HS-5 (cell line): ENCODE data around the gene SLC16A12.

Experiments
- DNase-seq: peaks from one replicate; pipeline ENCODE4 v3.0.0-alpha.2; 2012; ENCODE audit warnings: low read depth

The SLC16A12 gene

DNA sequence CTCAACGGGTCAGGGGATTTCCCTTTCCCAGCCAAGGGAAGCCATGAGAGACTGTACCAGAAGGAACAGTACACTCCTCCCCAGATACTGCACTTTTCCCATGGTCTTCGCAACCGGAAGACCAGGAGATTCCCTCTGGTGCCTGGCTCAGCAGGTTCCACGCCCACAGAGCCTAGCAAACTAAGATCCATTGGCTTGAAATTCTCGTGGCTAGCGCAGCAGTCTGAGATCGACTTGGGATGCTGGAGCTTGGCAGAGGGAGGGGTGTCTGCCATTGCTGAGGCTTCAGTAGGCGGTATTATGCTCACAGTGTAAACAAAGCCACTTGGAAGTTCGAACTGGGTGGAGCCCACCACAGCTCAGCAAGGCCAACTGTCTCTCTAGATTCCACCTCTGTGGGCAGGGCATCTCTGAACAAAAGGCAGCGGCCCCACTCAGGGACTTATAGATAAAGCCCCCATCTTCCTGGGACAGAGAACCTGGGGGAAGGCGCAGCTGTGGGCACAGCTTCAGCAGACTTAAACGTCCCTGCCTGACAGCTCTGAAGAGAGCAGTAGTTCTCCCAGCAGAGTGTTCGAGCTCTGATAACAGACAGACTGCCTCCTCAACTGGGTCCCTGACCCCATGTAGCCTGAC lies 29.6 kb downstream of the SLC16A12 start:
- DNase-seq, result no peak

DNA sequence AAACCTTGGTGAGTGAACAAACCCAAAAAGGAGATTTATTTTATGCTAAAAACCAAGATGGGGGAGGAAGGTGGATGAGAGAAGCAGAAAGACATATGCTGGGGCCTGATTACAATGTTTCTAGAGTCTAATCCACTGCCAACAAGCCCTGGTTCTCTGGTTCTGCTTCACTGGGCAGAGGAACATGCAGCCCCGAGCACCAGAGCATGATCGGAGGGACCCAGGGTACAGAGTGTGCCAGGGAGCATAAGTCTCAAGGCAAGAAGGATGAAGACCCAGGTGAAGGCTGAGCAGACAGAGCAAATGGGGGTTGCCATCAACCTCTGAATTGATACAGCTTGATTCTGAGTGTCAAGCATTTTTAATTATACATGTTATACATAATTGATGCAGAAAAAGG lies 30.7 kb downstream of the SLC16A12 start:
- no peak for DNase-seq

DNA sequence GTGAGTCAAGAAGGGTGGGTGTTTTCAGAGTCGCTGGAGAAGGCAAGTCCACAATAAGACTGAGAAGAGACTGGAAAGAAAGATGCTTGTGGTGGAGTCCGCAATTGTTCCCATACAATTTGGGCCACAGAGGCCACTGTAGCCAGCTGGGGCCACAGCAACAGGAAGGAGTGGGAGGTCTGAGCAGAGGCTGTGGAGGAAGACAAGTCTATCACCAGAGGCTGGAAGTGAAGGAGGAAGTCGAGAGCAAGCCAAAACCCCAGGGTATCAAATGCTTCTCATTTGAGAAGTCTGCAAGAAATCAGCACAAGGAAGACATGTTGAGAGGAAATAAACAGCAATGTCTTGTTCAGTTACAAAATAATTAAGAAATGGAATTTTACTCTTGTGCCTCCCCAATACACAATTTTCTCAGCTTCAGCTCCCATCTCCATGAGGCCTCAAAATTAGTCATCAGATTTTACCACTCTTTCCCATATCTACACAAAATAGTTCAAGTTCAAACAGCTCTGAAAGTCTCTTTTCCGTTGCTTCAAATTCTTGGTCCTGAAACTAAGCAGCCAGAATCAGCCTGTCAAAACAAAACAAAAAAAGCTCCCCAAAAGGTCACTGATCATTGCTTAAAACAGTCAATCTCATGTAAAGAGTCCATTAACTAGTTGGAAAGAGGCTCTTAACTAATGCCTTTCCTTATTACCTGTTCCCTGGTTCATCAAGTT lies 31.6 kb downstream of the SLC16A12 start:
- no peak for DNase-seq

DNA sequence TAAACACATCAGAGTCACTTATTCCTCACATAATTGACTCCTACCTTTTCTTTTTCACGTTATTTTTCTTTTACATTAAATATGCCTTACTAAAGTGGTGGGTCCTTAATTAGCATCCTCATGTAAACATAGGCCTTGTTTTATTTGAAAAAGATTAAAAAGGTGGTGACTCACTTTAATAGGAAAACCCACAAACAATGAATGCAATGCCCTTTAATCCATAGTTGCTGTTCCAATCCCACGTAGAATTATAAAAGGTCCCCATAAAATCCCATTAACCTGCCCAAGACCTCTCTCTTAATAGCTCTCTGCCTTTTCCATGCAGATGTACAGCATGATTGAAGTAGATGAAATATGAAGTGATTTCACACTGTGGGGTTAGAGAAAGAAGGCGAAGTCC lies 32.2 kb downstream of the SLC16A12 start:
- no peak for DNase-seq

DNA sequence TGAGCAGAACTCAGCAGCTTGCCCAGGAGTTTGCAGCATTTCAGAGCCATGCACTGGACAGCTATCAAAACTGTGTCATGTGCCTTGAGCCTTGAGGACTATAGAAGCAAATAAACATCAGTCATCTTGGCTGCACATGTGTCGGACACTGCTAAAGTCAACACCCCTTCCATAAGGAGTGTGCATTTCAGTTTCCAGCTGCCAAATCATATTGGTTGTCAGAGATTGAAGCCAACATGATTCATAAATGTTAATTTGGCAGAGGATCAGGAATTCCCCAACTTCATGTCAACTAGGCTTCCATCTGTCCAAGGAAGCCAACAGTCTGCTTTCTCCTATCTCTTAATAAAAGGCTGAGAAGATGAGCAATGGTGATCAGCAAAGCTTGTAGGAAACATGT lies 32.8 kb downstream of the SLC16A12 start:
- peak; percentile 73 for DNase-seq

DNA sequence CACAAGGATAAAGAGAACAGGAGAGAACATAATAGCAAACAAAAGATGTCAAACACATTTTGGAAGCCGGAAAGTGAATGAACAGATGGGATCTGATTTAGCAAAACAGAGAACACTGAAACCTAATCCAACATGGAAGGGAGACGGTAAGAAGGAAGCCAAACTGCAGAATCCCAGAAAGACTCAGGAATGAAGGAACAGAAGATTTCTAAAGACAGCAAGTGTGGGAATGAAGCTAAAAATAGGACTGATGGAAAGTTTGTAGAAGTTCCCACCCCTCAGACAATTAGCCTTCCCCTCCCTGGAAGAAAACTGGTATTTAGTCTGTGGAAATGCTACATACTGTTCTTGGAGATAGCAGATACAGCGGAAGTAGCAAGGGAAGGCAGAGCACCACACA lies 40.8 kb downstream of the SLC16A12 start:
- no peak for DNase-seq

DNA sequence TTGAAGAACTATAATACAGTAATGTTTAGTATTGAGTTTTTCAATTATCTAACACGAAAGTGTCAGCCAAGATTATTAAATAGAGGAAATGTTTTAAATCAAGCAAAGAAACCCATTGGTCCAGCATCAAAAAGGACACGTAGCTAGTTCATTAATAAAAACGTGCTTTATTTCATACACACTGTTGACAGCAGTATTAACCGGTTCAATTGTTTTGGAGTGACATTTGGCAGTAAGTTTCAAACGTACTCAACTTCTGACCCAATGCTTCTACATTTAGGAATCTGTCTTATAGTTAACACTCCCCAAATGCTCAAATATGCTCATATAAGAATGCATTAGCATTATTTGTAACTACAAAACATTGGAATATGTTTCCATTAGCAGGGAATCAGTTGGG lies 41.3 kb downstream of the SLC16A12 start:
- DNase-seq, result no peak

DNA sequence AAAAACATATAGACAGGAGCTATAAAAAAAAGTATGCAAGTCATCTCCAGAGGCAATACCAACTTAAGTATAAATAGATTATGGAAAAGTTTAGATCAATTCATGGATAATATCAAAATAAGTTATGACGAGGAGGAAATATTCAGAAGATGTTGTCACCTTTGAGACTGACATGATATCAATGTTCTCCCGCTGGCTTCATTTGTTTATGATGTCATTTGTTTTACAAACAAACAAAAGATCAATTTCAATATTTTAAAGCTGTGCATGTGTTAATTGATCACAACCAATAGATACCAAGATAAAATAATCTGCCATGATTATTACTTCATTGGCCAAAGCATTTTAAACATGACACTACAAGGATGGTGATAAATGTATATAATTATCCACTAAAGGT lies 43.5 kb downstream of the SLC16A12 start:
- no peak for DNase-seq

DNA sequence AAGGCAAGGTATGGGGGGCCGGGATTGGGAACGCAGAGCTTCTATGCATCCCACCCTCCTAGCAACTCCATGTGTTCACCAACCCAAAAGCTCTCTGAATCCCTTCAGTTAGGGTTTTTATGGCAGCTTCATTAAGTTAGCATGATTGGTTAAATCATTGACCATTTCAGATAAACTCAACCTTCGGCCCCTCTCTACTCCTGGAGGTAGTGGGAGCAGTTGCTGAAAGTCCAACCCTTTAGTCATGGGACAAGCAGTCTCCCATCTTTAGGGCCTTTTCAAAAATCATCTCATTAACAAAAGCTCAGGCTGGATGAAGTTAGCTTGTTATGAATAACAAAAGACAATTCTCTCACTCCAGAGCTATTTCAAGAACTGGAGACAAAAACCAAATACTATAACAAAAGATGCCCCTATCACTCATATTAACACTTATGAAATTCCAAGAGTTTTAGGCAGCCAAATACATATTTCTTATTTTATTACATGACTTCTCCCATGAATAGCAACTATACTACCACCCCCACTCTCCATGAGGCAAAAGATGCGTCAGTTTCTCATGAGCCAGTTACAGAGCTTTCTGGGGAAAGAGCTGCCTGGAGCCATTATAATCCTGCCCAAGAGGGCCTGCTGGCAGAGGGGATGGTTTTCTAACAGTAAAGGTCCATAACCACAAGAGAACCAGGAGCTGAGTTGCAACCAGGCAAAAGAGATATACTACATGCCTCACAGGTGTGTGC lies 44.6 kb downstream of the SLC16A12 start:
- DNase-seq, result no peak

DNA sequence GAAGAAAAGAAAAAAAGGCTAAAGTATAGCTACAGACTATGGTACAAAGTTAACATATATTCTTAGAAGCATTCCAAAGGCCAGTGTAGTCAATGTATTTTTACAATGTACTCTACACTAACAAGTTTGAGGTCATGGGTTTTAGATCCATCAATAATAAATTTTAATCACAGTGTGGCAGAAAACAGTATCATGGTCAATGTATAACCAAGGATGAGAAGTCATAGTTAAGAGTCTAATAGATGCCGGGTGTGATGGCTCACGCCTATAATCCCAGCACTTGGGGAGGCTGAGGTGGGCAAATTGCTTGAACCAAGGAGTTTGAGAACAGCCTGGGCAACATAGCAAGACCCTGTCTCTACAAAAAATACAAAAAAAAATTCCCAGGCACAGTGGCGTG lies 53.1 kb downstream of the SLC16A12 start:
- no peak for DNase-seq

DNA sequence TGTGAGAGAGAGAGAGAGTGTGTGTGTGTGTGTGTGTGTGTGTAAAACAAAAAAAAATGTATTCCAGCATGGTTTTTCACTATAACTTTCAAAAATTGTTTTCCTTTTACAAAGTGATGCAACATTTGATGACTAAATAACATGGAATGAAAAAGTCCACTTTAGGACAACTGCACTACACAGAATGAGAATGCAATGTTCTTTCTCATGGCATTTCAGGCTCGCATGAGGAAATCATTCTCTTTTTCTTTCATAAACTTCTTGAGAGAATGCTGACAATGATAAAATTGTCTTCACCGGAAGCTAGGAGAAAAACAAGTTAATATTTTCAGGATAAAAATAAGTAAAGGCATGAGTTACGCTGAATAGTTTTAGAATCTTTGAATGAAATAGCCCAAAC lies 53.7 kb downstream of the SLC16A12 start:
- DNase-seq, result peak; percentile 73

DNA sequence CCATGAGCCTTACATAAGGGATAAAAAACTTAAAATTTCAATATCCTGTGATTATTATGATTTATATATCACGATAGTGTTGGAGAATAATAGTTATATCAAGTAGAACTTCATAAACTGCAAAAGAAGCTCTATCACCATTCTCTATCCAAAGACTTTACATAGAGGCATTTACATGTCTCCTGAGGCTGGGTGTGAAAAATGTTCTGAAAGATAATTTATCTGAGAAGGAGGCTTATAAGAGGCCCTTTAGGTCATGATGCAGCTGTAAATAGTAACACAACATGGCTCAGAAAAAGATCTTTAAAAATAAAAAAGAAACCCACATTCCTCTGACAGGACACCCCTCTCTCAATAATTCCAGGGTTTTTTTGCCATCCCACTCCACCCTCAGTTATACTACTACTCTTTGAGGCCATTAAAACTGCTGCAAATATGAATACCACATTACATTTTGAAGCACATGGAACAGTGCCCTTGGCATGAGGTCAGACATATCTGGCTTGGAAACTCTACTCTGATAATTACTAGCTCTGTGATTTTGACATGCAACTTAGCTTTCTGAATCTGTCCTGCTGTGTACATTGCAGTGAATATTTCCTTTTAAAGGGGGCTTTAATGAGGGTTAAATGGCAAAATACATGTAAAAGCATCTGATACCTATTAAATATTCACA lies 55.5 kb downstream of the SLC16A12 start:
- DNase-seq, result no peak

DNA sequence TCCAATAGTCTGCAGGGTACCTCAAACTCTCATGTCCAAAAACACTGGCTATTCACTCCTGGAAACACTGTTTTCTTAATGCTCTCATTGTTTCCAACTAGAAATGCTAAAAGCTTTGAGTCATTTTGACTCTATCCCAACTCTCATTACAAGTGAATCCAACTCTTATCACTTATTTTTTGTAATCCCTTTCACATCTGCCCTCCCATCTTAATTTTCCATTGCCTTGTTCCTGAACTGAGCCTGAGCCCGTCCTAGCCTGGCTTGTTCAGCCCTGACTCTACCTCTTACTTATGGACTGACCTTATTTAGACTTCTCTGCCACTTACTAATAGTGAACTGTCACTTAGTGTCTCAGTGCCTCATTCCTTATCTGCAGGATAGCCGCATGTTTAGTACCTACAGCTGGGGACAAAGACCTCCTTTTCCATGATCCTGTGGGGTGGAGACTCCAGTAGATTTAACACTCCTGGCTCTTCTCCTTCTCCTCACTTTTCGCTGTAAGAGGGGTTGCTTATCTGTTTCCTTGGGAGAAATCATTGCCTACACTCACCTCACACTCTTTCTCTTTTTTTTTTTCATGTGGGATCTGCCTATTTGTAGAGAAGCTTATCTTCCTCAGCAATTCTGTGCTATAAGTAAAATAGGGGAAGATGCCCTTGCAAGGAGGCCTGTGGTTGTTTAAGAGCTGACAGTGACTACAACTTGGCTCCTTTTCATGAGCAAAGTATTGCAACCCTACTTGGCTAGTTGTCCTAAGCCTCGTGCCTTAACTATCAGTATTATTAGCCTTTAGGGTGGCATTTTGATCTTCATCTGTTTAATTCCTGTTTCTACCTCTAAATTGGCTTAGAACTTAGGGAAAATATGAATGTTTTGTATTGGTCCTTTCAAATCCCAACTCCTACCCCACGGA lies 56.4 kb downstream of the SLC16A12 start:
- no peak for DNase-seq

DNA sequence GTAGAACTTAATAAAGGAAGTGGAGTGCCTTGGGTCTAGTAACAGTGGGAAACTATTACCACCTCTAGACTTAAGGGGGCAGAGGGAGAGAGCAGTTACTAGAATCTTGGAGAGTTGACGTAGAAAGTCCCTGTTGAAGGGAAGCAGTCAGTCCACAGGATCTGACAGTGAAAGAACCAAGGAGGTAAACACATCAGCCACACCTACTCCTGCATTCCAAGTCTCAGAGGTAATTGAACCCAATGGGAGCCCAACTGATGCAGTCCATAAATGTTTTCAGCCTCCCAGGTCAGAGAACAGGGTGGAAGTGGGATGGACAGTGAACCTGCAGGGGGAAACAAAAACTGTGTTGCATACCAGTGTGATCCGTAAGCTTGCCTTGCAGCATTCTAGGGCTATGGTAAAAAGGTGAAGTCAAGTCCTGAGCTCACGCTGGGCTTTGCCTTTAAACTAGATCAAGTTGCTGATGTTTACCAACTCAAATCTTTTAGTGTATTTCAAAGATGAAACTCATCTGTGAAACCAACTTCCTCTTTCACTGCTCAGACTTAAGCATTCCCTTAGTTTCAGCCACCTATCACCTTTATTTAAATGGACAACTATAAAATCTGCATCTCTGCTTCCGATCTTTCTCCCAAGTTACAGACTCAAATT lies 57.2 kb downstream of the SLC16A12 start:
- DNase-seq, result no peak

DNA sequence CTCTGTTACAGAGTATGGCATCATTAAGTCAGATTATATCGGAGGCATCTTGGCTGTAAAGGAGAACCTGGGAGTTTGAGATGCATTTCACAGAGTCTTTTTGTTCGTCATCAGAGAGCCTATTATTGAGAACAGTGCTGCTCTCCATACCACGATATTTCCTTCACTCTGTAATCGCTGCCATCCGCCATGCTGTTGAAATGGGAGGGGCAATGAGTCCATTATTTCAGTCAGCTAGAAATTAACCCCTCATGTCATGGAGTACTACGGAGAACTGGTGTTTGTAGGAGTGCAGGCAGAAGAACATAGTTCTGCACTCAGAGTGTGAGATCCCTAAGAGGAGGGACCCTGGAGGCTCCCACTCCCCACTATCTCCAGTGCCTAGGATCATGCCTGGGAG lies 59.2 kb downstream of the SLC16A12 start:
- no peak for DNase-seq

DNA sequence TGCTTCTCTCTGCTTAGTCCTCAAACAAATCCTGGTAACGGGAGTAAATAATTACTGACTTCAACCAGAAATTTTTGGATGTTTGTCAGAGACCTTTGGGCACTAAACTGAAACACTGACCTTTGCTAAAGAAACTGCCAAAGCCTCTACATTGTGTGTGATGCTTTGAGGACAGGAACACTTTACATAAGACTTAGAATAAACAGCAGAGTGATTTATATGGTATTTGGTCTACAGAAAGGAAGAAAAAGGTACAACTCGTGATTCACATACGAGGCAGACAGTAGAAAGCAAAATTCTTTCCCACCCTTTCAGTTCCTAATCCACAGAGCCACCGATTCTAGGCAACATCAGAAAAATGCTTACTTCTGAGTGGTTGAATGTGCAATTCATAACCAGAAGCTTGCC lies 59.8 kb downstream of the SLC16A12 start:
- no peak for DNase-seq

DNA sequence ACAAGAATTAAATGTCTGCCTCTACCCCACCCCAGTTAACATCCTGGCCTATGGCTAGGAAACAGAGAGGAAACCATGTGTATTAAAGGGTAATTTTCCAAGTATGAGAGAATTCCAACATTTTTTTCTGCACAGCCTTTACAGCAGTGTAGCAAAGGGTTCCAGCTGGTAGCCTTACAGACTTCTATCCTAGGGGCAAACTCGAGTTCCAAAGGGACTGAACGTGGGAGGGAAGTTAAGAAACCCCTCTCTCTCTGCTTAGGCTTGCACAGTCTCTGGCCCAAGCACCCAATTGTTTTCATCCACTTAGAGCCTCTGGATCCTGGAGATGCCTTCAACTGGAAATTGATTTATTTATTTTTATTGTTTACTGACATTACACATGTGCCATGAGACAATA lies 60.3 kb downstream of the SLC16A12 start:
- no peak for DNase-seq

DNA sequence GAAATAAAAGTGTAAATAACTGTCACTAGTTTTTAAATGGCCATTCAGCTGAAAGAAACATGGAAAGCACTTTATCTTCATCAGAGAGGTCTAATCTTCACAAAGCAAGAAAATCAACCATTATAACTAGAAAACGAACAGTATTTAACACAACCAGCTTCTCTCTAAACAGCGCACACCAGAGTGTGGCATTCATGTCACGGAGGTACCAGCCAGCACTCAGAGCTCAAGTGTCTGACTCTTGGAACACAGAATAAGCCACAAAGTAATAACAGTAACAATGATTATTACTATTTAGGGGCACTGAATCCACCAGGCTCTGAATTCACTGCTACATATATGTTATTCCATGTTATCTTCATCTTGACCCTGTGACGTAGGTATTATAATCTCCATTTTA lies 60.9 kb downstream of the SLC16A12 start:
- DNase-seq, result no peak

DNA sequence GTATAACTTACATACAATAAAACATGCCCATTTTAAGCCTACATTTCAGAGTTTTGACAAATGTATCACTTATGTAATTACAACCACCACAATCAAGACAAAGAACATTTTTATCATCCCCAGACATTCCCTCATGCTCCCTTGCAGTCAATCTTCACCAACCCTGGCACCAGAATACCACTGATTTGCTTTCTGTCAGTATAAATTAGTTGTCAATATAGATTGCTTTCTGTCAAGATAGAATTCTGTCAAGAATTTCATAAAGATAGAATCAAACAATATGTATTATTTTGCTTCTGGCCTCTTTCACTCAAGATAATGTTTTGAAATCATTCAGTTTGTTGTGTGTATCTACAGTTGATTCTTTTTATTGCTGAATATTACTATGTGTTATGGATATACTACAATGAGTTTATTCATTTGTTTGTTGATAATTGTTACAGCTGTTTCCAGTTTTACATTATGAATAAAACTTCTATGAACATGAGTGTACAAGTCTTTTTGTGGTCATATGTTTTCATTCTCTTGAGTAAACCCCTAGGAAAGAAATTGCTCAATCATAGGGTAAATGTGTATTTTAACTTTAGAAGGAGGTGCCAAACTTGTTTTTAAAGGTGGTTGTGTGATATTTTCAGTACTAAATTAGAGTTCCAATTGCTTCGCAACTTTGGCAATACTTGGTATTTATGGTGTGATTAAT lies 64.1 kb downstream of the SLC16A12 start:
- no peak for DNase-seq

DNA sequence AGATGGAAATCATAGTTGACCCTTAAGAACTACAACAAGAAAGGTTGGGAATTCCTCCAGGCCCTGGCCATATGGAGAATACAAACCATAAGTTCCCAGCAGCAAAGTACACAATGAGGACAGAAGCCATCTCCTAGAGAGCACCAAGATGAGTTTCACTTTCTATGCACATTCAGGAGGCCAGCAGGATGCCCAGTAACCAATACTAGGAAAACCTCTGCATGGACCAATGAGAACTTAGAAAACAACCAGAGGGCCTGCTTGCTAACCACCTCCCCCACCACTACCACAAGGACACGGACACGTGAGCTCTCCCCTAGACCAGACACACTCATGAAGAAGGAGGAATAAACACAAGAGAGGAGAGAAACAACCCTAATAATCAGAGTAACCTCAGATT lies 64.8 kb downstream of the SLC16A12 start:
- DNase-seq, result no peak

DNA sequence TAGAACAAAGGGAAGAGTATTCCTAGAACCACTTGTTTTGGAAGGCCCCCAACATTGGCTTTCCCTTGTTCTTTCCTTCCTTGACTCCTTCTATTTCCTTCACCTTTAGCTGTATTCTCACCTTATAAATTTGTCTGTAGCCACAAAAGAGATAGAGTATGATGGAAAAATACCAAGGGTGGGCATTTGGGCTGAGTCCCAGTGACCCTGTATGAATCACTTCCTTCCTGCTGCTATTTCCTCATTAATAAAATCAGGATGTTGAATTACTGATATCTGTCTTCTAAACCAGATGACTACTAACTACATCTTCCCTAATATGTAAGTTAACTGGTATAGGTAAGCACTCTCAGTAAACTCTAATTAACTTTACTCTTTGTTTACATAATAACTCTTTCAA lies 65.9 kb downstream of the SLC16A12 start:
- DNase-seq, result no peak
